PFSK-1 (cell line): Measurements from ENCODE around the gene PLAC9.

Experiments used
- FOXP2 ChIP-seq: optimal IDR thresholded peaks from 2 replicates; pipeline ENCODE3; 2011; ENCODE audit warnings: borderline replicate concordance, control low read depth, inconsistent platforms; ENCODE audit not compliant: insufficient read depth; ENCODE audit errors: extremely low read length, extremely low read depth
- POLR2AphosphoS5 ChIP-seq: IDR thresholded peaks from 2 replicates; pipeline ENCODE4 v1.6.1; 2012; ENCODE audit warnings: low read depth, mild to moderate bottlenecking, control low read depth, low read length, moderate library complexity
- REST ChIP-seq, 2 experiments: IDR thresholded peaks; 2 replicates each; pipeline versions ENCODE4 v1.6.1 to v1.8.0; 2011 to 2012; ENCODE audit warnings: low read depth in 2 of 2, low read length in 2 of 2, control low read depth in 1 of 2, inconsistent platforms in 1 of 2, mild to moderate bottlenecking in 1 of 2, moderate library complexity in 1 of 2; ENCODE audit not compliant: insufficient read depth in 1 of 2
- SIN3A ChIP-seq: IDR thresholded peaks from 2 replicates; pipeline ENCODE4 v1.6.1; 2012; ENCODE audit warnings: mild to moderate bottlenecking, low read length, moderate library complexity, borderline replicate concordance; ENCODE audit not compliant: insufficient read depth
- TAF1 ChIP-seq: IDR thresholded peaks from 2 replicates; pipeline ENCODE4 v1.6.1; 2012; ENCODE audit warnings: low read length, control low read depth, borderline replicate concordance; ENCODE audit not compliant: insufficient read depth

The PLAC9 gene

GRCh38 chr10:80136134-80136571 is 3.6 kb downstream of the PLAC9 start:
- no peak for TF ChIP-seq FOXP2

GRCh38 chr10:80137031-80137862 is 4.7 kb downstream of the PLAC9 start:
- TF ChIP-seq SIN3A (no peak), FOXP2 (no peak), TAF1 (no peak), REST (IDR thresholded peaks at IDR 0.05; ENCODE audit: insufficient read depth in 1 of 2, low read depth in 2 of 2, low read length in 2 of 2) (no peak), POLR2AphosphoS5 (no peak)

- TF ChIP-seq REST (IDR thresholded peaks at IDR 0.05; ENCODE audit: insufficient read depth in 1 of 2, low read depth in 2 of 2, low read length in 2 of 2): no peak
- TF ChIP-seq TAF1: no peak
- no peak for TF ChIP-seq FOXP2
- TF ChIP-seq SIN3A: no peak
- no peak for TF ChIP-seq POLR2AphosphoS5
These were observed 5.4 kb downstream of the PLAC9 start for GRCh38 chr10:80137920-80138319.

GRCh38 chr10:80139265-80139664 is 6.7 kb downstream of the PLAC9 start:
- TF ChIP-seq TAF1 (no peak), FOXP2 (no peak), SIN3A (no peak), POLR2AphosphoS5 (no peak), REST (IDR thresholded peaks at IDR 0.05; ENCODE audit: insufficient read depth in 1 of 2, low read depth in 2 of 2, low read length in 2 of 2) (no peak)

GRCh38 chr10:80140251-80140650 is 7.7 kb downstream of the PLAC9 start:
- TF ChIP-seq REST (IDR thresholded peaks at IDR 0.05; ENCODE audit: insufficient read depth in 1 of 2, low read depth in 2 of 2, low read length in 2 of 2) (no peak), TAF1 (no peak), POLR2AphosphoS5 (no peak), SIN3A (no peak), FOXP2 (no peak)
